Measurements from ENCODE around the gene GPR52. TPM values are rescaled to one million over a fixed set of nuclear protein-coding genes. Genes with fewer than 3 reads are reported as not detected.
A peak's percentile ranks its signal among the peaks of the same experiment; 100 is the strongest.

GPR52 gene
- total and polyA plus RNA-seq, 2 donors (not counting 1 experiment from before 2014, with no cell fraction given): 0.66 TPM; not detected in 1

DNA sequence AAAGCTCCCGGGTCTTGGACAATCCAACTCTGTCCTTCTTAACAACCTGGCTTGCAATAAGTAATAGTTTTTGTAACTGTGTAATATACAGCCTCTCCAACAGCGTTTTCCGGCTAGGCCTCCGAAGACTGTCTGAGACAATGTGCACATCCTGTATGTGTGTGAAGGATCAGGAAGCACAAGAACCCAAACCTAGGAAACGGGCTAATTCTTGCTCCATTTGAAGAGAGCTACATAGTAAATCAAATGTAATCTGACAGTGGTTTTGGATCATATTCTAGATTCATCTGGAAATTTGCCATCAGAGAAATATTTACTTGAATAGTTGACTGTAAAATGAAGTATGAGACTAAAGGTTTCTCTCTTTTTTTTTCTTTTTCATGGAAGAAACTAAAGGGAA is 1.2 kb downstream of the GPR52 start:
- H3K4me2 ChIP-seq (ENCODE audit: extremely low read depth, insufficient read depth, low read length): no peak overlapping the region
- no peak overlapping the region for H2AFZ ChIP-seq (ENCODE audit: low read length)
- H3K4me3 ChIP-seq (replicated peaks in 1 of 4; ENCODE audit: control extremely low read depth in 1 of 4, insufficient read depth in 1 of 4, low read depth in 3 of 4, low read length in 4 of 4): no peak overlapping the region
- H3K27me3 ChIP-seq (ENCODE audit: control insufficient read depth, insufficient read depth, low read length): no peaks in the 10 kb centered on the region
- TF ChIP-seq, protein P1, sequence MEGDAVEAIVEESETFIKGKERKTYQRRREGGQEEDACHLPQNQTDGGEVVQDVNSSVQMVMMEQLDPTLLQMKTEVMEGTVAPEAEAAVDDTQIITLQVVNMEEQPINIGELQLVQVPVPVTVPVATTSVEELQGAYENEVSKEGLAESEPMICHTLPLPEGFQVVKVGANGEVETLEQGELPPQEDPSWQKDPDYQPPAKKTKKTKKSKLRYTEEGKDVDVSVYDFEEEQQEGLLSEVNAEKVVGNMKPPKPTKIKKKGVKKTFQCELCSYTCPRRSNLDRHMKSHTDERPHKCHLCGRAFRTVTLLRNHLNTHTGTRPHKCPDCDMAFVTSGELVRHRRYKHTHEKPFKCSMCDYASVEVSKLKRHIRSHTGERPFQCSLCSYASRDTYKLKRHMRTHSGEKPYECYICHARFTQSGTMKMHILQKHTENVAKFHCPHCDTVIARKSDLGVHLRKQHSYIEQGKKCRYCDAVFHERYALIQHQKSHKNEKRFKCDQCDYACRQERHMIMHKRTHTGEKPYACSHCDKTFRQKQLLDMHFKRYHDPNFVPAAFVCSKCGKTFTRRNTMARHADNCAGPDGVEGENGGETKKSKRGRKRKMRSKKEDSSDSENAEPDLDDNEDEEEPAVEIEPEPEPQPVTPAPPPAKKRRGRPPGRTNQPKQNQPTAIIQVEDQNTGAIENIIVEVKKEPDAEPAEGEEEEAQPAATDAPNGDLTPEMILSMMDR (conservative IDR thresholded peaks at IDR 0.05 in 1 of 2, IDR thresholded peaks at IDR 0.05 in 1 of 2; ENCODE audit: low read depth in 1 of 2, low read length in 2 of 2): no peak
- TF ChIP-seq EZH2 (IDR thresholded peaks at IDR 0.05; ENCODE audit: low read length, missing control alignments): no peak
- peak; percentile 37 to 81 for DNase-seq (ENCODE audit: low read depth in 2 of 2)
- no peaks in the 10 kb centered on the region for H3K79me2 ChIP-seq (ENCODE audit: control insufficient read depth, insufficient read depth, low read length)
- no peaks in the 10 kb centered on the region for H3K36me3 ChIP-seq (ENCODE audit: control insufficient read depth, insufficient read depth, low read length)
- no peaks in the 10 kb centered on the region for H3K9me3 ChIP-seq (ENCODE audit: control insufficient read depth, insufficient read depth, low read depth, low read length)
- no peak overlapping the region for H3K9ac ChIP-seq (ENCODE audit: insufficient read depth, low read length)
- H3K27ac ChIP-seq (ENCODE audit: insufficient read depth, low read length): no peak overlapping the region
- H4K20me1 ChIP-seq (ENCODE audit: control insufficient read depth, extremely low read depth, insufficient read depth, low read length): no peaks in the 10 kb centered on the region
- H3K4me1 ChIP-seq (ENCODE audit: control insufficient read depth, extremely low read depth, insufficient read depth, low read length): no peaks in the 10 kb centered on the region

DNA sequence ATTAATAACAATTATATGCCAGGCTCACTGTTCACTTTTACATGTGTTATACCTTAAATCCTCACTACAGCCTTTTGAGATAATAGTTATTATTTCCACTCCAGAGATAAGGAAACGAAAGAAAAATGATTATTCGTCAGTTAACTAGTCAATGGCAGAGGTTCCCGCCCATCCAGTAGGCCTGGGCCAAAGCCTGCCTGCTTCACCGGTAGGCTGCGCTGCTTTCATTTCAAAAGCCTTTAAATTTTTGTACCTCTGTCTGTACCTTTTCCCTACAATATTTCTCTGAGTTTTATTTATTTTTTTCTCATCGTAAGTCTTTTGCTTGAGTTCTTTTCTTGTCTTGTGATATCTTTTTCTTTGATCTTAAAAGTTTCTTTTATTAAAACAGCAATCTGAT is 3.6 kb downstream of the GPR52 start:
- Histone ChIP-seq H2AFZ (ENCODE audit: low read length) (no peak overlapping the region), H3K9ac (ENCODE audit: insufficient read depth, low read length) (no peak overlapping the region)

DNA sequence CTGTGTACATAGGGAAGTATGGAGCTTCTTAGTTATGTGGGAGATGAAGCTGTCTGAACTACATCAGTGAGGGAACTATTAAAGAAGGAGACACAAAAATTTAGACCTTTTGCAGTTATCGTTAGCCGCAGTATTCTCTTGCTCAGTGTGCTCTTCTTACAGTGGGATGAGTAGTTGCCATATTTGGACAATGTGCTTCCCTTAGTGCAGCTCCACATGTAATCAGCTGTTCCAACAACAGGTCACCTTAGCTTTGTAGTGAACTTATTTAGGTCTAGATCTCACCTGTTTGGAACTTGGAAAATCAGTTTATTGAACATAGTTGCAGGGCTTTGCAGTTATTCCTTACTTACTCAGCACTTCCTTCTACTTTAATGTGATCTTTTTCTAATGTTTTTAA is 18.1 kb downstream of the GPR52 start:
- no peak overlapping the region for H3K4me3 ChIP-seq (replicated peaks in 1 of 4; ENCODE audit: control extremely low read depth in 1 of 4, insufficient read depth in 1 of 4, low read depth in 3 of 4, low read length in 4 of 4)
- no peak overlapping the region for H3K27ac ChIP-seq (ENCODE audit: insufficient read depth, low read length)
- H4K20me1 ChIP-seq (ENCODE audit: control insufficient read depth, extremely low read depth, insufficient read depth, low read length): no peaks in the 10 kb centered on the region
- no peak overlapping the region for H3K9ac ChIP-seq (ENCODE audit: insufficient read depth, low read length)
- TF ChIP-seq, protein P1 (conservative IDR thresholded peaks at IDR 0.05 in 1 of 2, IDR thresholded peaks at IDR 0.05 in 1 of 2; ENCODE audit: low read depth in 1 of 2, low read length in 2 of 2): no peak
- no peak for TF ChIP-seq EZH2 (IDR thresholded peaks at IDR 0.05; ENCODE audit: low read length, missing control alignments)
- no peaks in the 10 kb centered on the region for H3K9me3 ChIP-seq (ENCODE audit: control insufficient read depth, insufficient read depth, low read depth, low read length)
- H3K79me2 ChIP-seq (ENCODE audit: control insufficient read depth, insufficient read depth, low read length): no peaks in the 10 kb centered on the region
- H3K27me3 ChIP-seq (ENCODE audit: control insufficient read depth, insufficient read depth, low read length): no peaks in the 10 kb centered on the region
- H3K4me1 ChIP-seq (ENCODE audit: control insufficient read depth, extremely low read depth, insufficient read depth, low read length): no peaks in the 10 kb centered on the region
- H2AFZ ChIP-seq (ENCODE audit: low read length): no peak overlapping the region
- DNase-seq (ENCODE audit: low read depth in 2 of 2): no peak
- no peaks in the 10 kb centered on the region for H3K36me3 ChIP-seq (ENCODE audit: control insufficient read depth, insufficient read depth, low read length)
- no peak overlapping the region for H3K4me2 ChIP-seq (ENCODE audit: extremely low read depth, insufficient read depth, low read length)

More for the DNA sequence above, 3.6 kb downstream of the GPR52 start:
- Histone ChIP-seq H3K4me2 (ENCODE audit: extremely low read depth, insufficient read depth, low read length) (no peak overlapping the region), H3K4me3 (replicated peaks in 1 of 4; ENCODE audit: control extremely low read depth in 1 of 4, insufficient read depth in 1 of 4, low read depth in 3 of 4, low read length in 4 of 4) (no peak overlapping the region), H3K36me3 (ENCODE audit: control insufficient read depth, insufficient read depth, low read length) (no peaks in the 10 kb centered on the region), H3K79me2 (ENCODE audit: control insufficient read depth, insufficient read depth, low read length) (no peaks in the 10 kb centered on the region), H3K4me1 (ENCODE audit: control insufficient read depth, extremely low read depth, insufficient read depth, low read length) (no peaks in the 10 kb centered on the region), H3K27me3 (ENCODE audit: control insufficient read depth, insufficient read depth, low read length) (no peaks in the 10 kb centered on the region), H3K9me3 (ENCODE audit: control insufficient read depth, insufficient read depth, low read depth, low read length) (no peaks in the 10 kb centered on the region), H3K27ac (ENCODE audit: insufficient read depth, low read length) (no peak overlapping the region), H4K20me1 (ENCODE audit: control insufficient read depth, extremely low read depth, insufficient read depth, low read length) (no peaks in the 10 kb centered on the region)
- TF ChIP-seq EZH2 (IDR thresholded peaks at IDR 0.05; ENCODE audit: low read length, missing control alignments): no peak
- TF ChIP-seq, protein P1 (conservative IDR thresholded peaks at IDR 0.05 in 1 of 2, IDR thresholded peaks at IDR 0.05 in 1 of 2; ENCODE audit: low read depth in 1 of 2, low read length in 2 of 2): no peak
- no peak for DNase-seq (ENCODE audit: low read depth in 2 of 2)

Measured in fibroblast of lung (primary cell).